SH-SY5Y (cell line): ENCODE data around the gene EWSR1.

ENCODE experiments used
- GATA2 ChIP-seq: IDR thresholded peaks from 2 replicates; pipeline ENCODE4 v1.6.1; 2011; ENCODE audit warnings: mild to moderate bottlenecking, low read depth, low read length
- GATA3 ChIP-seq: IDR thresholded peaks from 2 replicates; pipeline ENCODE4 v1.6.1; 2011; ENCODE audit warnings: low read depth, mild to moderate bottlenecking, low read length, moderate library complexity

Gene EWSR1

GRCh38 chr22:29267858-29268510 lies at the start of gene EWSR1, which contains the start of gene RHBDD3:
Gene EWSR1 (plus strand): TSS chr22:29268268. CDS start chr22:29268337, 69 bp downstream.
Gene RHBDD3 (minus strand): TSS chr22:29267981. CDS start chr22:29265626, 2,355 bp downstream.
- TF ChIP-seq GATA2 (0 out of 2 replicates have a peak, but pooled peaks have one; percentile 5), GATA3 (no peak)

- no peak for TF ChIP-seq GATA3
- TF ChIP-seq GATA2 = no peak
Observed at GRCh38 chr22:29218758-29219408, 49.2 kb upstream of the EWSR1 start.

GRCh38 chr22:29219881-29220670 lies 48.0 kb upstream of the EWSR1 start:
- TF ChIP-seq GATA3 (no peak), GATA2 (no peak)

GRCh38 chr22:29224121-29224858 lies 43.8 kb upstream of the EWSR1 start:
- TF ChIP-seq GATA2 (no peak), GATA3 (no peak)

GRCh38 chr22:29224859-29225410 lies 43.1 kb upstream of the EWSR1 start:
- no peak for TF ChIP-seq GATA2
- no peak for TF ChIP-seq GATA3

- no peak for TF ChIP-seq GATA2
- no peak for TF ChIP-seq GATA3
Observed at GRCh38 chr22:29225422-29226090, 42.5 kb upstream of the EWSR1 start.

- TF ChIP-seq GATA2 (no peak), GATA3 (no peak)
Observed at GRCh38 chr22:29226351-29226981, 41.6 kb upstream of the EWSR1 start.

GRCh38 chr22:29230972-29231875 lies 36.8 kb upstream of the EWSR1 start:
- no peak for TF ChIP-seq GATA3
- TF ChIP-seq GATA2 = no peak

GRCh38 chr22:29231971-29232959 lies 35.8 kb upstream of the EWSR1 start:
- no peak for TF ChIP-seq GATA3
- no peak for TF ChIP-seq GATA2

GRCh38 chr22:29233277-29233877 lies 34.7 kb upstream of the EWSR1 start:
- TF ChIP-seq GATA3 = no peak
- TF ChIP-seq GATA2 = no peak
